Activated CD4-positive, alpha-beta T cell treated with anti-CD3 and anti-CD28 coated beads, Interleukin-10, Interleukin-2, amounts not matched to agents 100 ng/mL and 50 ng/mL, durations not matched to agents 16 hours and 8 hours (primary cell): Measurements from ENCODE around the gene TSPAN18.

ENCODE experiments used
- DNase-seq: peaks from one replicate; pipeline ENCODE4 v3.0.0-alpha.2; 2020

The TSPAN18 gene

GRCh38 chr11:44831605-44832394, 105.0 kb downstream of the TSPAN18 start:
- DNase-seq: no peak

DNA sequence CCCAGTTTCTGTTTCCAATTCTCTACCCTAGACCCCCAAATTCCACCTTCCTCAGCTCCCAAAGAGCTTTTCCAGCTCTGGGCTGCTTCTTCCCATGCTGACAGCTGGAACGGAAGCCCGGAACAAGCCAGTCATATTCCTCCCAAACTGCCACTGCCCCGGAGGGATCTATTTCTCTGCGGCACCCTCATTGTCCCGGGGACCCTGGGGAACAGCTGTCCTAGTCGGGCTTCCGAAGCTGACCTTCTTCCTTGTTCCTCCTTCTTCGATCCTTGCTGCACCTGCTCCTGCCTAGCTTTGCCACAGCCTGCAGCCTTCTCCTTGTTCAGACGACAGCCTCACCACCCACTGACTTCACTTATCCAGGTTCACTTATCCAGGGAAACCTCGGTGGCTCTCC, 105.7 kb downstream of the TSPAN18 start:
- no peak for DNase-seq

GRCh38 chr11:44833221-44833876, 106.6 kb downstream of the TSPAN18 start:
- no peak for DNase-seq

GRCh38 chr11:44833877-44834452, 107.2 kb downstream of the TSPAN18 start:
- DNase-seq: no peak

- DNase-seq: no peak
Measured at GRCh38 chr11:44834846-44835245, 108.1 kb downstream of the TSPAN18 start.

GRCh38 chr11:44835296-44835695, 108.5 kb downstream of the TSPAN18 start:
- DNase-seq: no peak

GRCh38 chr11:44835938-44836337, 109.2 kb downstream of the TSPAN18 start:
- DNase-seq: no peak

GRCh38 chr11:44837661-44838060, 110.9 kb downstream of the TSPAN18 start:
- DNase-seq: no peak

DNA sequence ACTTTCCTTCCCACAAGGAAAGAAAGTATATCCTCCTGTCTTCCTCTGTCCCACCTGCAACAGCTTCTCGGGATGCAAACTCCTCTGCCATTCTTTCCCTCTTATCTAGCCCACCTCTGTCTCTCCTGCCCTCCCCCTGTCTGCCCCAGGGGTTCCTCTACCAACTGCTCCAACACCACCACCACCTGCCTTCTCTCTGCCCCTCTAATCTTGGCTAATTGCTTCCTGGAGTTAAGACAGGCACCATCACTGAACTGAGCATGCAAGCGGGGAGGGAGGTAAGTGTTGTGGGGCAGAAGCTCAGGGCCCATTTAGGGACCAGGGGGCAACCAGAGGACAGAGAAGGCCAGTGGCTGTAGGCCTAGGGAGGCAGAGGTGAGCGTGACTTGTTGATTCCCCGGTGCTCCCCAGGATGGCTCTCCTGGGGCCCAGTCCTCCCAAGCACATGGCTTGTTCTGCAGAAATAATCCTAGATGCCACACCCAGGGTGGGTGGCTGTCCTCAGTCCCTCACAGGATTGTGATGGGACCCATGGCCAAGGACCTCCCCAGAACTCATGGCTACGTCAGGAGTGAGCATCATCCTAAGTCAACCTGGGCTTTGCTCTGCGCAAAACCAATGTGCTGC, 112.8 kb downstream of the TSPAN18 start:
- DNase-seq: no peak

DNA sequence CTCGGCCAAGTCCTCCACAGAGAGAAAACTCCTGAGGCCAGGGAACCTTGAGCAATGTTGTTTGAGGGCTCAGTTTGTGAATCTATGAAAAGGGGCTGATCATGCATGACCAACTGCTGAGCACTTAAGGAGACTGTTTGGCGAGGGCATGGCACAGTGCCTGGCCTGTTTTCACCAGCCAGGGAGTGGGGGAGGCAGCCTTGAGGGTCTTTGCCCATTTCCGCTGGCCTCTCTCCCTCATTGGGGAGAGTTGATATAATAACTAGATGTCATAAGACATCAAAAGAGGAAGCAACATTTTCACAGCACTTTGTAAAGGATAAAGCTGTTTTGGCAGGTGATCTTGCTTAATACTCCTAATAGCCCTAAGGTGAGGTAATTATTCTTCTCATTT, 113.3 kb downstream of the TSPAN18 start:
- no peak for DNase-seq

- DNase-seq: no peak
Measured at GRCh38 chr11:44840521-44841251, 113.9 kb downstream of the TSPAN18 start.

- DNase-seq: no peak
Measured at GRCh38 chr11:44842220-44842619, 115.5 kb downstream of the TSPAN18 start.

- no peak for DNase-seq
Measured at GRCh38 chr11:44846852-44847251, 120.1 kb downstream of the TSPAN18 start.

DNA sequence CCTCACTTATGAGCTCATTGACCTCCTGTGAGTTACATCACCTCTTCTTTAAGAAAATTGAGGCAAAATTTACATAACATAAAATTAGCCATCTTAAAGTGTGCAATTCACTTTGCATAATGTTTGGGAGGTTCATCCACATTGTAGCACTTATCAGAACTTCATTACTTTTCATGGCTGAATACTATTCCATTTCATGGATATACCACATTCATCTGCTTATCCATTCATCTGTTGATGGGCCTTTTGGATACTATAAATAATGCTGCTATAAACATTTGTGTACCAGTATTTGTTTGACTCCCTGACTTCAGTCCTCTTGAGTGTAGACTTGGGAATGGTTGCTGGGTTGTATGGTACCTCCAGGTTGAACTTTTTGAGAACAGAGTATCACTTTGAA, 120.6 kb downstream of the TSPAN18 start:
- no peak for DNase-seq

DNA sequence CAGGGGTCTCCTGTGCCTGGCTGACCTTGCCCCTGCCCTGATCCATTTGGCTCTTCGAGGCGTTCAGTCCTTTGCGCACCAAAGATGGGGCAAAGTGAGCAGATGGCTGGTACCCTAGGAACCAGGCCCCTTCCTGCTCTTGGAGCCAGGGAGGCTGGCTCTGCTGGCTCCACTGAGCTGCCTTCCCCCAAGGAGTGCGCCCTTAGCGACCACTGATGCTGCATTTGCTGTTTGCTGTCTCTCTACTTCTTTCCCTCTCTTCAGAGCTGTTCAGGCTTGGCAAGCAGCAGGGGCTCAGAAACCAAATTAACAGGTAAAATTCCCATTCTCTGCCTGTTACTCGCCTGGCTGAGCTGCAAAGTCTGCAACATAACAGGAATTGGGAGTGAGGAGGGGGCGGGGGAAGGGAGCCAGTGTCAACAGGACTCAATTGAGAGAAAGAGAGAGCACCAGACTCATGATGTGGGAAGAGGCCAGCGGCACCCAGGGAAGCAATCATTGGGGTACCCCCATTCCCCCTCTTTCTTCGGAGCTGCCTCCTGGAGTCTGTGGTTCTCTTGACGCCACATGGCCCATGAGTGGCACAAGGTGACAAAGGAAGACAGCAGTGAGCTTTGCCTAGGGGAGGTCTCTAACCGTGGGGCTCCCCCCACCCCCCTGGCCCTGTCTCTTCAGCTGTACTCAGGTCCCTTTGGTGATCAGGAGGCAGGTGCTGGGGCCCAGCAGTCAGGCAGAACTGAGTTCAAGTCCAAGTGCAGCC, 121.6 kb downstream of the TSPAN18 start:
- DNase-seq: no peak

- DNase-seq: no peak
Measured at GRCh38 chr11:44848963-44849350, 122.2 kb downstream of the TSPAN18 start.

DNA sequence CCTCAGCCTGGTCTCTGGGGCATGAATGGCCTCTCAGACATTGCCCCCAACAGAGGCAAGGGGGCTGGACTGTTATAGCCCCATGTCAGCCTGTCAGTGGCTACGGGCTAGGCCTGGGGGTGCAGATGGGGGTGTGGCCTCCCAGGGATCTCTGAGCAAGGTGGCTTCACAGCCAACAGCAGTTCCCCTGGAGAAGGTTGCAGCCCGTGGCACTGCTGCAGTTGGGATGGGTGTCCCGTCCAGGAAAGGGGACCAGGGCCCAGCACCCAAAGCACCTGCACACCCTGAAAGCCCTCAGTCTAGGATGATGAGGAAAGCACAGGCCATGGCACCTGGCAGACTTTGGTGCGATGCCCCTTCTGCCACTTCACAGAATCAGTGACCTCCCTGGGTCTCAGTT, 122.7 kb downstream of the TSPAN18 start:
- DNase-seq: no peak

GRCh38 chr11:44849922-44850321, 123.2 kb downstream of the TSPAN18 start:
- DNase-seq: no peak

DNA sequence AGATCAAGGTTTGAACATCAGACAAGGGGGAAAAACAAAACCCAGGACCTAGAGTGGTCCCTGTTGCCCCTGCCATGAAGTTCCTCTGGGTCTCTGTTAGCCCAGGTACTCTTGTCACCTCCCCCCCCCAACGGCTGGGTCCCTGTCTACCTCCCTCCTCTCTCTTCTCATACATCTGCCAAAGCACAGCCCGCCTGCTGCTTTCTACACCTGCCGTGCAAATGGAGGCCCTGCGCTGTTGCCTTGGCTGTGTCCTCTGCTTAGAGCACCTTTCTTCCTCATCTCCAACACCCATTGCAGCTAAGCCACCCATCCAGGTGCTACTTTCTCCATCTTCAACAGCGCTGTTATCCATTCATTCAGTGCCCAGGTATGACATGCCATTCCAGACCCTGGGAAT, 124.7 kb downstream of the TSPAN18 start:
- DNase-seq: no peak

DNA sequence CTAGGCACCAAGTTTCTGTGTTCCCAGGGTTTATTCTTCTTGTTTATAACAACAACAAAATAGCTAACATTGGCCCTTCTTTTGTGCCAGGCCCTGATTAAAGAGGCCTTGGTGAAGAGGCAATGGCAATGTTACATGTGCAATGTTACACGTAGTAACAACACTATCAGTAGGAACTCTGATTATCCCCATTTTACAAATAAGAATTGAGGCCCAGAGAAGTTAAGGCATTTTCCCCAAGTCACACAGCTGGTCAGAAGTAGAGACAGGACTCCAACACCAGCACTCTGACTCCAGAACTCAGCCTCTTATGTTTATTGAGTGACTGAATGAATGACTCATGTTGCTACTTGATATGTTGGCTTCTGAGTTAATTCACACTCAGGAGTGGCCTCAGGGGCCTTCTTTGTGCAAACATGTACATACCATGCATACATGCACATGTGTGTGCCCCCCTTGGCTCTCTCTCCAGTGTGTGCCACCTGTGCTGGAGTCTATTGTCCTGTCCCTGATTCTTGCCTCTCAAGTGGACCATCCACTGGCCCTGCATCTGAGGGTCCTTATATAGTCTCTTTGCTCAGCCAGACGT, 125.5 kb downstream of the TSPAN18 start:
- no peak for DNase-seq

DNA sequence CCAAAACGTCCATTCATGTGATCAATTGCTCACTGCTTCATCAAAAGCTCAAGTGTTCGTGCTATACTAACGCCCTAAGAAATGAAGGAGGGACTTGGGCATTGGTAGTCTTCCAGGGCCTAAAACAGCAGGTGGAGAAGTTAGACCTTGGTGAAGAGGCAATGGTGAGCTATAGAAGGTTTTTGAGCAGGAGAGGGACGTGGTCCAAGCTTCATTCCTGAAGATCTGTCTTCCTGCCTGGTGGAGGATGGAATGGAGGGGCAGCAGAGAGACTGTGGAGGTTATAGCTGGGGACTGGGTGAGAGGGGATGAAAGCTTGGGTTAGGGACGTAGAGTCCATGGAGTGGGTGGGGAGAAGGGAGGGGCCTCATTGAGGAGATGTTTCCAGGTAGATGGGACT, 126.2 kb downstream of the TSPAN18 start:
- no peak for DNase-seq

GRCh38 chr11:44853666-44854065, 126.9 kb downstream of the TSPAN18 start:
- no peak for DNase-seq
